Neural progenitor cell (in vitro differentiated cells): ENCODE results near the gene ZNF512B. TPM values are rescaled to one million over a fixed set of nuclear protein-coding genes. Genes with fewer than 3 reads are reported as not detected.

Experiments
- DNase-seq: peaks from one replicate; pipeline ENCODE4 v3.0.0-alpha.2; 2016; ENCODE audit warnings: low spot score
- H2AFZ ChIP-seq: fragments of 200-600 bp; sonication (generic); replicated peaks from 2 replicates; pipeline ENCODE4 v1.6.1; 2016; ENCODE audit warnings: antibody characterized with exemption
- H3F3A ChIP-seq: fragments of 200-600 bp; sonication (generic); 2 replicates; pipeline ENCODE4 v1.6.1; 2016; ENCODE audit warnings: antibody characterized with exemption, low read depth
- H3K27ac ChIP-seq: fragments of 200-600 bp; sonication (generic); 2 replicates; pipeline ENCODE4 v1.5.1; 2016; ENCODE audit warnings: mild to moderate bottlenecking
- H3K27me3 ChIP-seq: fragments of 200-600 bp; sonication (generic); 2 replicates; pipeline ENCODE4 v1.6.1; 2016; ENCODE audit warnings: mild to moderate bottlenecking, moderate library complexity
- H3K36me3 ChIP-seq: fragments of 200-600 bp; sonication (generic); 2 replicates; pipeline ENCODE4 v1.5.1; 2016
- H3K4me1 ChIP-seq: fragments of 200-600 bp; sonication (generic); 2 replicates; pipeline ENCODE4 v1.6.1; 2016; ENCODE audit warnings: mixed run types
- H3K4me2 ChIP-seq: fragments of 200-600 bp; sonication (generic); 2 replicates; pipeline ENCODE4 v1.6.1; 2016
- H3K4me3 ChIP-seq: fragments of 200-600 bp; sonication (generic); 2 replicates; pipeline ENCODE4 v1.5.1; 2016
- H3K79me2 ChIP-seq: fragments of 200-600 bp; sonication (generic); 2 replicates; pipeline ENCODE4 v1.6.1; 2016; ENCODE audit warnings: low read depth
- H3K9ac ChIP-seq: fragments of 200-600 bp; sonication (generic); 2 replicates; pipeline ENCODE4 v1.6.1; 2016
- H3K9me3 ChIP-seq: fragments of 200-600 bp; sonication (generic); 2 replicates; pipeline ENCODE4 v1.5.1; 2016; ENCODE audit warnings: low read depth
- H4K20me1 ChIP-seq: fragments of 200-600 bp; sonication (generic); 2 replicates; pipeline ENCODE4 v1.6.1; 2016; ENCODE audit warnings: low read depth
- H3K27ac Mint-ChIP-seq: 3 replicates; pipeline ENCODE4 v1.8.0; 2021; ENCODE audit warnings: mixed read lengths
- H3K27me3 Mint-ChIP-seq: 2 replicates; pipeline ENCODE4 v1.8.0; 2022; ENCODE audit warnings: low read depth, mild to moderate bottlenecking, inconsistent platforms, moderate library complexity, mixed read lengths; ENCODE audit not compliant: insufficient read depth
- H3K36me3 Mint-ChIP-seq: 3 replicates; pipeline ENCODE4 v1.8.0; 2021; ENCODE audit warnings: mixed read lengths
- H3K4me1 Mint-ChIP-seq: 3 replicates; pipeline ENCODE4 v1.8.0; 2021; ENCODE audit warnings: mixed read lengths
- H3K4me3 Mint-ChIP-seq: 3 replicates; pipeline ENCODE4 v1.8.0; 2021; ENCODE audit warnings: mild to moderate bottlenecking, moderate library complexity, mixed read lengths
- H3K9me3 Mint-ChIP-seq: 3 replicates; pipeline ENCODE4 v1.8.0; 2020; ENCODE audit warnings: mixed read lengths
- CTCF ChIP-seq: fragments of 200-600 bp; sonication (generic); IDR thresholded peaks from 2 replicates; pipeline ENCODE4 v1.5.1; 2017; ENCODE audit warnings: antibody characterized with exemption, mild to moderate bottlenecking
- EZH2 ChIP-seq: fragments of 200-600 bp; sonication (generic); IDR thresholded peaks from 2 replicates; pipeline ENCODE4 v1.6.1; 2017; ENCODE audit warnings: antibody characterized with exemption, mild to moderate bottlenecking, moderate library complexity
- EZH2phosphoT487 ChIP-seq: fragments of 200-600 bp; sonication (generic); IDR thresholded peaks from 2 replicates; pipeline ENCODE4 v1.6.1; 2017; ENCODE audit warnings: antibody characterized with exemption
- total RNA-seq: library from RNA; depleted of rRNA; stranded (reverse); fragments of >200 nt; gene quantifications from 2 replicates; pipeline ENCODE4 v1.2.3, GENCODE V29; 2015; ENCODE audit warnings: low replicate concordance

Gene ZNF512B
- total RNA-seq, 1 donor from 2014 or later, result 2.9 TPM

- no peak overlapping the region for H3K4me3 Mint-ChIP-seq
- no peak overlapping the region for H3K9ac ChIP-seq
- H4K20me1 ChIP-seq, result peaks cover 6% of the 10 kb centered on the region
- H3K9me3 Mint-ChIP-seq, result peaks cover 10% of the 10 kb centered on the region
- no peak overlapping the region for H3K27ac ChIP-seq
- H3K27me3 Mint-ChIP-seq, result peaks cover 3% of the 10 kb centered on the region
- no peaks in the 10 kb centered on the region for H3K4me1 Mint-ChIP-seq
- H2AFZ ChIP-seq, result no peak overlapping the region
- TF ChIP-seq CTCF (no peak), EZH2phosphoT487 (no peak), EZH2 (no peak)
- no peak overlapping the region for H3K4me3 ChIP-seq
- H3K27me3 ChIP-seq, result no peaks in the 10 kb centered on the region
- H3F3A ChIP-seq, result no peaks in the 10 kb centered on the region
- no peak overlapping the region for H3K4me2 ChIP-seq
- DNase-seq, result no peak
- H3K4me1 ChIP-seq, result no peaks in the 10 kb centered on the region
- H3K36me3 Mint-ChIP-seq, result peaks cover 47% of the 10 kb centered on the region
- no peak overlapping the region for H3K27ac Mint-ChIP-seq
- H3K36me3 ChIP-seq, result no peaks in the 10 kb centered on the region
- no peaks in the 10 kb centered on the region for H3K9me3 ChIP-seq
- no peaks in the 10 kb centered on the region for H3K79me2 ChIP-seq
Observed at GRCh38 chr20:64011366-64011779, 41.6 kb upstream of the ZNF512B start.

GRCh38 chr20:64010711-64011237, 41.0 kb upstream of the ZNF512B start:
- H3K27ac ChIP-seq, result no peak overlapping the region
- H2AFZ ChIP-seq, result no peak overlapping the region
- no peaks in the 10 kb centered on the region for H3K79me2 ChIP-seq
- Mint-ChIP-seq H3K36me3 (peaks cover 47% of the 10 kb centered on the region), H3K27ac (no peak overlapping the region), H3K4me1 (no peaks in the 10 kb centered on the region), H3K9me3 (peaks cover 10% of the 10 kb centered on the region), H3K27me3 (peaks cover 3% of the 10 kb centered on the region), H3K4me3 (no peak overlapping the region)
- no peaks in the 10 kb centered on the region for H3K9me3 ChIP-seq
- H3K27me3 ChIP-seq, result no peaks in the 10 kb centered on the region
- H3K36me3 ChIP-seq, result no peaks in the 10 kb centered on the region
- no peak overlapping the region for H3K4me3 ChIP-seq
- H3K4me2 ChIP-seq, result no peak overlapping the region
- no peaks in the 10 kb centered on the region for H3K4me1 ChIP-seq
- no peaks in the 10 kb centered on the region for H3F3A ChIP-seq
- H3K9ac ChIP-seq, result no peak overlapping the region
- DNase-seq, result no peak
- TF ChIP-seq EZH2 (no peak), CTCF (no peak), EZH2phosphoT487 (no peak)
- H4K20me1 ChIP-seq, result peaks cover 9% of the 10 kb centered on the region

- no peak overlapping the region for H3K4me3 ChIP-seq
- H3K36me3 Mint-ChIP-seq, result peaks cover 48% of the 10 kb centered on the region
- H3K9me3 Mint-ChIP-seq, result peaks cover 10% of the 10 kb centered on the region
- no peaks in the 10 kb centered on the region for H3K36me3 ChIP-seq
- no peak overlapping the region for H2AFZ ChIP-seq
- H3K79me2 ChIP-seq, result no peaks in the 10 kb centered on the region
- no peaks in the 10 kb centered on the region for H3K4me1 Mint-ChIP-seq
- no peak overlapping the region for H3K27ac ChIP-seq
- H3F3A ChIP-seq, result no peaks in the 10 kb centered on the region
- no peak overlapping the region for H3K4me2 ChIP-seq
- TF ChIP-seq CTCF (no peak), EZH2phosphoT487 (no peak), EZH2 (no peak)
- H3K27me3 ChIP-seq, result no peaks in the 10 kb centered on the region
- no peaks in the 10 kb centered on the region for H3K4me1 ChIP-seq
- no peaks in the 10 kb centered on the region for H3K9me3 ChIP-seq
- no peak for DNase-seq
- H4K20me1 ChIP-seq, result peaks cover 14% of the 10 kb centered on the region
- H3K27ac Mint-ChIP-seq, result no peak overlapping the region
- no peak overlapping the region for H3K4me3 Mint-ChIP-seq
- H3K27me3 Mint-ChIP-seq, result peaks cover 3% of the 10 kb centered on the region
- no peak overlapping the region for H3K9ac ChIP-seq
Observed at GRCh38 chr20:64009811-64010387, 40.2 kb upstream of the ZNF512B start.
